ENCODE data around the gene CBR3.
A peak's percentile ranks its signal among the peaks of the same experiment; 100 is the strongest.
"Not testable (repeated sequence)": the region's sequence is repeated elsewhere in the genome, so short reads cannot be mapped to it uniquely, and the experiment has no call there.

Gene CBR3

GRCh38 chr21:36120304-36120888 is 14.5 kb upstream of the CBR3 start:
- DNase-seq: no peak

DNA sequence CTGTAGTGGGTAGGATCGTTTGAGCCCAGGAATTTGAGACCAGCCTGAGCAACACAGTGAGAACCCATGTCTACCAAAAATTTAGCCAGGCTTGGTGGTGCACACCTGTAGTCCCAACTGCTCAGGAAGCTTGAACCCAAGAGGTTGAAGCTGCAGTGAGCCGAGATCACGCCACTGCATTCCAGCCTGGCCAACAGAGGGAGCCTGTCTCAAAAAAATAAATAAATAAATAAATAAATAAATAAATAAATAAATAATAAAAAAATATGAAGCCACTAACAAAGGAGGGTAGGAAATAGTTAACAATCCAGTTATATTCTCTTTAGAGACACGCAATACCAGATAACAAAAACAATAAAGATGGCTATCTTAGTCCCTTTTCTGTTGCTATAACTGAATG is 11.9 kb upstream of the CBR3 start:
- DNase-seq: peak; percentile 13

DNA sequence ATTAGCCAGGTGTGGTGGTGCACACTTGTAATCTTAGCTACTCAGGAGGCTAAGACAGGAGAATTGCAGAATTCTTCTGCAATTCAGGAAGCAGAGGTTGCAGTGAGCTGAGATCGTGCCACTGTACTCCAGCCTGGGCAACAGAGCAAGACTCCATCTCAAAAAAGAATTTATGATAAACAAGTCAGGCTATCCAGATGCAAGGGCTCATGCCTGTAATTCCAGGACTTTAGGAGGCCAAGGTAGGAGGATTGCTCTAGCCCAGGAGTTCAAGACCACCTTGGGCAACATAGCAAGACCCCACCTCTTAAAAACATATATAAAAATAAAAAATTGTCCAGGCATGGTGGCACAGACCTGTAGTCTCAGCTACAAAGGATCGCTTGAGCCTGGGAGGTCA is 10.5 kb upstream of the CBR3 start:
- no peak for DNase-seq

- peak; percentile 59 for DNase-seq
These were observed 9.2 kb upstream of the CBR3 start for GRCh38 chr21:36125512-36126207.

DNA sequence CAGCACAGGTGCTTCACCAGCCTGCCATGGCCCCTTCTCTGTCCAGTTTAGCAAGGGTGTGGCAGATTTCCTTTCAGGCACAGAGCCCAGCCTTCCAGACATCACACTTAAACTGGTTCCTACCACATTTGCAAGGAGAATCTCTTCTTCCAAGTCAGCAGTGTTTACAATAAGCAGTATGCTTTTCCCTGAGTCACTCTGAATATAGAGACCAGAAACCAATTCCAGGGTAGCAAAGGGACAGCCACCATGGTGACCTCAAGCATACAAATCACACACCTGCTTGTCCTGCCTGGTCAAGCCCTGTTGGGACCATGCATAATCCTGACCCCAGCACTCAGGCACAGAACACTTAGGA is 8.7 kb upstream of the CBR3 start:
- no peak for DNase-seq

DNA sequence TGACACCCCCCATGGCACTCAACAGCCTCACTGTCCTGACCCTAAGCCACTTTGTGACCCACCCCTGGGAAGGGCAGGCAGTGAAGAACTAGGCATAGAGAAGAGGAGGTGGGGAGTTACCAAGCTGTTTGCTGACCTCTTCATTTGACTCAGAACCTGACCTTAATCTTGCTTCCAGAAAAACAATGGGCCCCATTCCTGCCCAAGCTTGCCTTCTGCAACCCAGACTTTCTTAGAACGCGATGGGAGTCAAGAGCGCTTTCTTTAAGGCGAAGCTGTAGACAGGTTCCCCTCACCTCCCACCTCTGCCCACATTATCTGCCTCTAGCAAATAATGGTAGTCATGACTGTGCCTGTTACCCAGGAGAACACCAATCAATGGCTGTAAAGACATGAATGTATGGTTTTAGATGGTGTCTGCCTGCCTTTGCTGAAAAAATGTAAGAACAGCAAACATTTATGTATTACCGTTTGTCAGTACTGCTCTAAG is 8.2 kb upstream of the CBR3 start:
- DNase-seq: no peak

DNA sequence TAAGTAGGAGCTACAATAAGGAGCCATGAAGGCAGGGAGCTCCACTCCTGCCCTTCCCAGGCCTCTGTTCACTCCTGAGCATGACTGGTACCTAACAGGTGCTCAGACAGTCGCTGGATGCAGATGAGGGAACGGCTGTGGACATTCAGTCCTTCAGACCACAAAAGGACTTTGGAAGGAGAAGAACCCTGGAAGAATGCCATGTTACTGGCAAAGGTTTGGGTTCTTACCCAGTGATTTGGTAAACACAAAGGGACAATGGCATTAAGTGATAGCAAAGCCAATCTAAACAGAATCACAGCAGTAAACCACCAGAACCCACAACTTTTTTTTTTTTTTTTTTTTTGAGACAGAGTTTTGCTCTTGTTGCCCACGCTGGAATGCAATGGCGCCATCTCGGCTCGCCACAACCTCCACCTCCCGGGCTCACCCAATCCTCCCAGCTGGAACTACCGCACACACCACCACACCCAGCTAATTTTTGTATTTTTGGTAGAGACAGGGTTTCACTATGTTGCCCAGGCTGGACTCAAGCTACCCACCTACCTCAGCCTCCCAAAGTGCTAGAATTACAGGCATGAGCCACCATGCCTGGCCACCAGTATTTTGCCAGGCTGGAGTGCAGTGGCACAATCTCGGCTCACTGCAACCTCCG is 7.5 kb upstream of the CBR3 start:
- no peak for DNase-seq

GRCh38 chr21:36127977-36128376 is 6.9 kb upstream of the CBR3 start:
- no peak for DNase-seq

- DNase-seq: no peak
These were observed 5.7 kb upstream of the CBR3 start for GRCh38 chr21:36129219-36129618.

GRCh38 chr21:36130414-36130762 is 4.5 kb upstream of the CBR3 start:
- DNase-seq: not testable (repeated sequence)

- DNase-seq: not testable (repeated sequence)
These were observed 4.0 kb upstream of the CBR3 start for GRCh38 chr21:36130839-36131238.

DNA sequence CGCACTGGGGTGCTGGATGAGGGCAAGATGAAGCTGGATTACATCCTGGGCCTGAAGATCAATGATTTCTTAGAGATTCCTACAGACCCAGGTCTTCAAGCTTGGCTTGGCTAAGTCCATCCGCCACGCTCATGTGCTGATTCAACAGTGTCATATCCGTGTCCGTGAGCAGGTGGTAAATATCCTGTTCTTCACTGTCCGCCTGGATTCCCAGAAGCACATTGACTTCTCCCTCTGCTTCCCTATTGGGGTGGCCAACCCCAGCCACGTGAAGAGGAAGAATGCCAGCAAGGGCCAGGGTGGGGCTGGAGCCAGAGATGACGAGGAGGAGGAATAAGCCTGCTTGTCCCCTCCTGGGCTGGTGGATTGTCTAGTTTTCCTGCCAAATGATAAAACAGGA is 2.2 kb upstream of the CBR3 start:
- no peak for DNase-seq

- peak; percentile 44 for DNase-seq
These were observed 668 bp downstream of the CBR3 start for GRCh38 chr21:36135391-36136102.

DNA sequence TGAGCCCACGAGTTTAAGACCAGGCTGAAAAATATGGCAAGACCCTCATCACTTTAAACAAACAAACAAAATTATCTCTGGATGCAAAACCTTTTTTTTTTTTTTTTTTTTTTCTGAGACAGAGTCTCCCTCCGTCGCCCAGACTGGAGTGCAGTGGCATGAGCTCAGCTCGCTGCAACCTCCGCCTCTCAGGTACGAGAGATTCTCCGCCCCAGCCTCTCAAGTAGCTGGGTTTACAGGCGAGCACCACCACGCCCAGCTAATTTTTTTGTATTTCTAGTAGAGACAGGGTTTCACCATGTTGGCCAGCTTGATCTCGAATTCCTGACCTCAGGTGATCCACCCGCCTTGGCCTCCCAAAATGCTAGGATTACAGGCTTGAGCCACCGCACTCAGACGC is 4.9 kb downstream of the CBR3 start:
- DNase-seq: not testable (repeated sequence)

GRCh38 chr21:36141513-36141925 is 6.6 kb downstream of the CBR3 start:
- peak; percentile 97 for DNase-seq

GRCh38 chr21:36144233-36144632 is 9.4 kb downstream of the CBR3 start:
- not testable (repeated sequence) for DNase-seq

DNA sequence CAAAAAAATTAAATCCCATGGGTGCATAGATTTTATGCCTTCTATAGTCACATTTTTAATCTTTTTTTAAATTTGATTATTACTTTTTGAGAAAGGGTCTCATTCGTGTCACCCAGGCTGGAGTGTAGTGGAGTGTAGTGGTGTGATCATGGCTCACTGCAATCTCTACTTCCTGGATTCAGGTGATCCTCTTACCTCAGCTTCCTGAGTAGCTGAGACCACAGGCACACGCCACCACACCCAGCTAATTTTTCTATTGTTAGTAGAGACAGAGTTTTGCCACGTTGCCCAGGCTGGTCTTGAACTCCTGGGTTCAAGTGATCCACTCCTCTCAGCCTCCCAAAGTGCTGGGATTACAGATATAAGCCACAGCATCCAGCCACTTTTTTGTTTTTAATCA is 10.4 kb downstream of the CBR3 start:
- no peak for DNase-seq

DNA sequence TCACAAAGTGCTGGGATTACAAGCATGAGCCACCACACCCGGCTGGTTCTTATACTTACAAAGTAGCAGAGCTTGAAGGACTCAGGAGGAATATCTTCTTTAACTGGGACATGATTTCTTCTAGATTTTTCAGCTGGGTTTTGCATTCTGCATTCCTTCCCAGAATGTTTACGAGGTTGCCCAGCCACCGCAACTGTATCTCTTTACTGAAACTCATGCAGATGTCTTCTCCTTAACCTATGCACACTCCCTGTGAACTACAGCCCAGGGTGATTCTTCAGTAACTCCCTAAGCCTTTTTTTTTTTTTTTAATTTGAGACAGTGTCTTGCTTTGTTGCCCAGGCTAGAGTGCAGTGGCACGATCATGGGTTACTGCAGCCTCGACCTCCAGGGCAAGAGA is 13.0 kb downstream of the CBR3 start:
- no peak for DNase-seq

GRCh38 chr21:36148886-36149285 is 14.0 kb downstream of the CBR3 start:
- DNase-seq: no peak

DNA sequence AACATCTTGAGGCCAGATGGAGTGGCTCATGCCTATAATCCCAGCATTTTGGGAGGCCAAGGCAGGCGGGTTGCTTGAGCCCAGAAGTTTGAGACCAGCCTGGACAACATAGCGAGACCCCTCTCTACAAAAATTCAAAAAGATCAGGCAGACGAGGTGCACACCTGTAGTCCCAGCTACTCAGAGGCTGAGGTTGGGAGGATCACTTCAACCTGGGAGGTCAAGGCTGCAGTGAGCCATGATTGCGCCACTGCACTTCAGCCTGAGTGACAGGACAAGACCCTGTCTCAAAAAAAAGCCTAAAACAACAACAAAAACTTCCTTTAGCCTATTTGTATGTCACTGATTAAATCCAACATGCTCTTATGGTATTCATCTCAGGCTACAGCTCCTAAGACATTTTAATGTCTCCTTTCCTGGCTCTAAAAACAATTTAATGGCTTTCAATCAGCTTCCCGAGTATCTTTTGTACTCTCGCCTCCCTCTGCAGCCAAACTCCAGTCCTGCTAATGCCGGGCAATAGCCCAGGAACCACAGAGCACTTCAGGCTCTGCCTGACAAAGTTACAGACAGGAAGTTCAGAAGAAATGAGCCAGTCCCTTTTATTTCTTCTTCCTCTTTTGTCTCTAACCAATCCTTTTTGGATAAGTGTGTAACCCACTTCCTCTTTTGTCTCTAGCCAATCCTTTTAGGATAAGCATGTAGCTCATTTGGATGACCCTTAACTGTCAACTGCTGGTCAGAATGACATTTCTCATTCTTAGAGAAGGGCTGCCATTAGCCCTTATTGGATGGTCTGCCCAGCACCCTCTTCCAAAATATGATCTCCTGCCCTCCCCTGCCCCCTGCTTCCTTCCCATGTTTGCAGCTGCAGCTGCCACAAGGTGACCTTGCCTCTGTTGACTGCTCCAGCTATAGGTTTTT is 15.2 kb downstream of the CBR3 start:
- DNase-seq: no peak

DNA sequence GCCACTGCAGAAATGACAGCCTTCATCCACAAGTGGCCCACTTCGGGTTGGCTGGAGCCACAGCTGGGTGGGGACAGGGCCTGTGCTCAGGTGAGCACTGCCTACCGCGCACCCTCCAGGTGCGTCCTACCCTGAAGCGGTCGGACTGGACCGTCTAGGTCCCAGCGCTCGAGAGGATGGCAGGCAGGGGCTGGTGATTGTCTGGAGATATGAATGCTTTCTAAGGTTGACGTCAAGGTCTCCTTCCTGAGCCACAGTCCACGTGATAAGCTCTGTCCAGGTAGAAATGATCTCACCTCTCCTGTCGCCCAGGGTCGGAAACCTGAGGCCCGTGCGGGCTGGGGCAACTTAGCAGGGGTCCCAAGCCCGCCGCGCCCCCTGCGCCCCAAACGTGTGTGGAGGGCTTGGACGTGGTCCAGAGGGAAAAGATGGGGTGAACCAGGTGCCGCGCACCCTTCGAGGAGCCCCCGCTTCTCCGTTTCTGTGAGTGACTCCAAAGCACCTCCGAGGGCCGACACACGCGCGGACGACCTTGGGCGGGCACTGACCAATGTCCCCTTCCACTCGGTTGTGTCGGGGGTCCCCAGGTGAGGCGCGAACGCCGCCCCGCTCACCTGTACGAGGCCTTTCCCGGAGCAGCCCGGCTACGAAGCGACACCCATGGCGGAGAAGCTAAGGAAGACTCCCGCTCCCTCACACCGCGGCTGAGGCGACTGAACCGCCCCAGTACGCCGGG is 20.9 kb downstream of the CBR3 start:
- peak; percentile 28 for DNase-seq

DNA sequence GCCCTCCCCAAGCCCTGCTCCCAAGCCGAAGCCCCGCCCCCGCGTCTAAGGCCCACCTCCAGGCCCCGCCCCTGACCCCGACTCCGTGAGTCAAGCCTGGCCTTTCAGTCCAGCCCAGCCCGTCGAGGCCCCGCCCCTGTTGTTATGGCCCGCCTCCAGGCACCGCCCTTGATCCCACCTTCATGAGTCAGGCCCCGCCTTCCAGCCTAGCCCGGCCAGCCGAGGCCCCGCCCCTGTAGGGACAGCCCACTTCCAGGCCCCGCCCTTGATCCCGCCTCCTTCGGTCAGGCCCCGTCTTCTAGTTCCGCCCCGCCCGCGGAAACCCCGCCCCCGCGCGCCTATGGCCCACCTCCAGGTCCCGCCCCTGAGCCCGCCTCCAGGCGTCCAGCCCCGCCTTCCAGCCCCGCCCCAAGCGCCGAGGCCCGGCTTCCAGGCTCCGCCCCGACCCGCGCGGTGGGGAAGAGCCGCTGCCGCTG is 21.5 kb downstream of the CBR3 start:
- peak; percentile 94 for DNase-seq

Data from NCI-H1105 treated with DMSO at 0.1 percent for 48 hours (cell line).